Tibial artery (tissue), 4 donors: ENCODE results near the gene EYS.
"Not testable (repeated sequence)": the region's sequence is repeated elsewhere in the genome, so short reads cannot be mapped to it uniquely, and the experiment has no call there.

Experiments
- DNase-seq, 2 donors: peaks; one replicate each; pipeline ENCODE4 v3.0.0-alpha.2; 2019
- H3K27ac ChIP-seq, 2 donors: fragments of 200-600 bp; sonication (generic) in 1 of 2; 1 replicate in 1 of 2; 2 replicates in 1 of 2; pipeline ENCODE4 v1.5.1; 2018 to 2019; ENCODE audit warnings: mild to moderate bottlenecking in 1 of 2
- H3K27me3 ChIP-seq, 2 donors: fragments of 200-600 bp; sonication (generic) in 1 of 2; one replicate each; pipeline versions ENCODE4 v1.5.1 to v1.6.0; 2016 to 2019
- H3K36me3 ChIP-seq, 3 donors: fragments of 200-600 bp; sonication (generic) in 2 of 3; one replicate each; pipeline ENCODE4 v1.5.1; 2016 to 2019; ENCODE audit warnings: mild to moderate bottlenecking in 2 of 3
- H3K4me1 ChIP-seq, 4 donors: fragments of 200-600 bp; sonication (generic) in 2 of 4; 1 replicate in 3 of 4; 2 replicates in 1 of 4; pipeline ENCODE4 v1.5.1; 2016 to 2019
- H3K4me3 ChIP-seq, 2 donors: fragments of 200-600 bp; sonication (generic) in 1 of 2; 1 replicate in 1 of 2; 2 replicates in 1 of 2; pipeline ENCODE4 v1.5.1; 2018 to 2019; ENCODE audit warnings: mild to moderate bottlenecking in 2 of 2
- H3K9me3 ChIP-seq, 3 donors: fragments of 200-600 bp; sonication (generic) in 1 of 3; one replicate each; pipeline ENCODE4 v1.5.1; 2016 to 2019
- intact Hi-C: fragments of 100-400 bp; cut with DNase I; formaldehyde crosslinking; loops from one replicate; pipeline ENCODE4 v1.15.0; 2023; ENCODE audit warnings: low total_unique reads
- TF ChIP-seq, protein P1 (sequence below), 2 experiments: fragments of 200-600 bp in 1 of 2; fragments of 450-650 bp in 1 of 2; IDR thresholded peaks; one replicate each; pipeline ENCODE4 v1.5.1; 2017 to 2019; ENCODE audit warnings: antibody characterized with exemption in 2 of 2, mild to moderate bottlenecking in 1 of 2, moderate library complexity in 1 of 2

The EYS gene

GRCh38 chr6:65631711-65632110, 75.3 kb downstream of the EYS start:
- no peak for DNase-seq
- Histone ChIP-seq H3K4me3 (no peak overlapping the region), H3K9me3 (no peaks in the 10 kb centered on the region), H3K27me3 (no peaks in the 10 kb centered on the region), H3K4me1 (no peaks in the 10 kb centered on the region), H3K36me3 (no peaks in the 10 kb centered on the region), H3K27ac (no peak overlapping the region)
- intact Hi-C loops, result no loop called here
- TF ChIP-seq, protein P1, sequence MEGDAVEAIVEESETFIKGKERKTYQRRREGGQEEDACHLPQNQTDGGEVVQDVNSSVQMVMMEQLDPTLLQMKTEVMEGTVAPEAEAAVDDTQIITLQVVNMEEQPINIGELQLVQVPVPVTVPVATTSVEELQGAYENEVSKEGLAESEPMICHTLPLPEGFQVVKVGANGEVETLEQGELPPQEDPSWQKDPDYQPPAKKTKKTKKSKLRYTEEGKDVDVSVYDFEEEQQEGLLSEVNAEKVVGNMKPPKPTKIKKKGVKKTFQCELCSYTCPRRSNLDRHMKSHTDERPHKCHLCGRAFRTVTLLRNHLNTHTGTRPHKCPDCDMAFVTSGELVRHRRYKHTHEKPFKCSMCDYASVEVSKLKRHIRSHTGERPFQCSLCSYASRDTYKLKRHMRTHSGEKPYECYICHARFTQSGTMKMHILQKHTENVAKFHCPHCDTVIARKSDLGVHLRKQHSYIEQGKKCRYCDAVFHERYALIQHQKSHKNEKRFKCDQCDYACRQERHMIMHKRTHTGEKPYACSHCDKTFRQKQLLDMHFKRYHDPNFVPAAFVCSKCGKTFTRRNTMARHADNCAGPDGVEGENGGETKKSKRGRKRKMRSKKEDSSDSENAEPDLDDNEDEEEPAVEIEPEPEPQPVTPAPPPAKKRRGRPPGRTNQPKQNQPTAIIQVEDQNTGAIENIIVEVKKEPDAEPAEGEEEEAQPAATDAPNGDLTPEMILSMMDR (IDR thresholded peaks at IDR 0.05), result no peak

DNA sequence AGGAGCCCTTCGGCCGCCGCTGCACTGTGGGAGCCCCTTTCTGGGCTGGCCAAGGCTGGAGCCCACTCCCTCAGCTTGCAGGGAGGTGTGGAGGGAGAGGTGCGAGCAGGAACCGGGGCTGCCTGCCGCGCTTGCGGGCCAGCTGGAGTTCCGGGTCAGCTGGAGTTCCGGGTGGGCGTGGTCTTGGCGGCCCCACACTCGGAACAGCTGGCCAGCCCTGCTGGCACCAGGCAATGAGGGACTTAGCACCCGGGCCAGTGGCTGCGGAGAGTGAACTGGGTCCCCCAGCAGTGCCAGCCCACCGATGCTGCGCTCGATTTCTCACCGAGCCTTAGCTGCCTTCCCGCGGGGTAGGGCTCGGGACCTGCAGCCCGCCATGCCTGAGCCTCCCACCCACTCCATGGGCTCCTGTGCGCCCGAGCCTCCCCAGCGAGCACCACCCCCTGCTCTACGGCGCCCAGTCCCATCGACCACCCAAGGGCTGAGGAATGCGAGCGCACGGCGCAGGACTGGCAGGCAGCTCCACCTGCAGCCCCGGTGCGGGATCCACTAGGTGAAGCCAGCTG, 79.5 kb downstream of the EYS start:
- H3K4me3 ChIP-seq, H3K27ac ChIP-seq, H3K4me1 ChIP-seq, H3K9me3 ChIP-seq, H3K36me3 ChIP-seq, intact Hi-C loops, H3K27me3 ChIP-seq, DNase-seq: not testable (repeated sequence)

DNA sequence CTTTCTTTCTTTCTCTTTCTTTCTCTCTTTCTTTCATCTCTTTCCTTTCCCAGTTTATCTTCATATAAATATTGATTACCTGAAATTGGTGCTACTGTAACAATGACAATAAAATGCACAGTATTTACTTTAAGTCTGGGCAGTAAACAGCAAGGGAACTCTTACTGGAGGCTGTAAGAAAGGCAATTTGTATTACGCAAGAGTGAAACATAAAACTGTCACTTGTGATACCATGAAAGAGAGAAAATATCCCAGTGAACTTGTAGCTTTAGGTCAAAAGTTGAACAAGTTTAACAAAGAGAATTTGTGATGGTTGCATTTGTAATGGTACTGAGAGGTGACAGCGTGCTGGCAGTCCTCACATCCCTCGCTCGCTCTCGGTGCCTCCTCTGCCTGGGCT, 80.0 kb downstream of the EYS start:
- TF ChIP-seq, protein P1 (IDR thresholded peaks at IDR 0.05), result no peak
- DNase-seq, result no peak
- no peaks in the 10 kb centered on the region for H3K4me1 ChIP-seq
- no peak overlapping the region for H3K27ac ChIP-seq
- no peaks in the 10 kb centered on the region for H3K27me3 ChIP-seq
- no peaks in the 10 kb centered on the region for H3K36me3 ChIP-seq
- no peaks in the 10 kb centered on the region for H3K9me3 ChIP-seq
- H3K4me3 ChIP-seq, result no peak overlapping the region
- intact Hi-C loops, result no loop called here

- DNase-seq, result no peak
- no peaks in the 10 kb centered on the region for H3K36me3 ChIP-seq
- no peaks in the 10 kb centered on the region for H3K9me3 ChIP-seq
- H3K27ac ChIP-seq, result no peak overlapping the region
- H3K4me1 ChIP-seq, result no peaks in the 10 kb centered on the region
- TF ChIP-seq, protein P1 (IDR thresholded peaks at IDR 0.05), result no peak
- intact Hi-C loops, result no loop called here
- no peaks in the 10 kb centered on the region for H3K27me3 ChIP-seq
- no peak overlapping the region for H3K4me3 ChIP-seq
These were observed 83.5 kb downstream of the EYS start for GRCh38 chr6:65623566-65623965.

DNA sequence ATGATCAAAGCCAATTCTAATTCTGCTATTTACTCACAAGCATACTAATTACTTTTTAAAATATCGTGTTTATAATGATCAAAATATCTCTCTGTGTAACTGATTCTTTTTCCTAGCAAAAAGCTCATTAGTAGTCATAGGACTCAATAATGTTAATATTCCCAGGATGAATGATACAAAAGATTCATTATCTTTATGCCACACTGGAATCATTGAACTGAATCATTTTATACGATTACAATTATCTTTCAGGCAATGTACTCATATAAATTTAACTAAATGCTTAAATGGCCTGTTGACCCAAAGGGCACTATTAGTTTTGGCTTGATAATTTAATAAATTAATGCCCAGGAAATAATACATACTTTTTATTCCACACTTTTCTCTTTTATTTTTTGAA, 96.3 kb downstream of the EYS start:
- intact Hi-C loops, result no loop called here
- no peaks in the 10 kb centered on the region for H3K9me3 ChIP-seq
- no peaks in the 10 kb centered on the region for H3K27me3 ChIP-seq
- no peaks in the 10 kb centered on the region for H3K4me1 ChIP-seq
- no peaks in the 10 kb centered on the region for H3K36me3 ChIP-seq
- no peak overlapping the region for H3K4me3 ChIP-seq
- TF ChIP-seq, protein P1 (IDR thresholded peaks at IDR 0.05), result no peak
- DNase-seq, result no peak
- H3K27ac ChIP-seq, result no peak overlapping the region

DNA sequence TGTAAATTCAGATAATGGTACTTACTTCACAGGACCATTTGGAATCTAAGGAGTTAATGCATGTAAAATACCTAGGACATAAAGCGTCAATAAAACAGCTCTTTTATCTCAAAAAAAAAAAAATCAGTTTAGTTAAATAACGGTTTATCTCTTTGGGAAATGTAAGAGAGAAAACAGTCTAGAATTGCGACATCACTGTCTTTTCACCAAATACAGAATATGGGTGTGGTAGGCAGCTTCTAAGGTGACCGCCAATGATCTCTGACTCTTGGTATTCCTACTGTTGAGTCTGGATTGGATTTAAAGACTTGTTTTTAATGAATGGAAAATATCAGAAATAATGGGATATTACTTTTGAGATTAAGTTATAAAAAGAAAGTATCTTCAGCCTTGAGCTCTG, 111.5 kb downstream of the EYS start:
- no peaks in the 10 kb centered on the region for H3K9me3 ChIP-seq
- H3K36me3 ChIP-seq, result no peaks in the 10 kb centered on the region
- intact Hi-C loops, result no loop called here
- H3K27ac ChIP-seq, result no peak overlapping the region
- H3K4me1 ChIP-seq, result no peaks in the 10 kb centered on the region
- no peak for DNase-seq
- no peak overlapping the region for H3K4me3 ChIP-seq
- TF ChIP-seq, protein P1 (IDR thresholded peaks at IDR 0.05), result no peak
- H3K27me3 ChIP-seq, result no peaks in the 10 kb centered on the region
